Effector memory CD4-positive, alpha-beta T cell (primary cell): ENCODE results near the gene INAFM2.

Experiments used
- DNase-seq, 3 donors: peaks; one replicate each; pipeline ENCODE4 v3.0.0-alpha.2; 2020
- H3K27ac ChIP-seq: 2 replicates; pipeline ENCODE4 v1.7.0; 2013; ENCODE audit warnings: mild to moderate bottlenecking, low read length, moderate library complexity; ENCODE audit not compliant: insufficient read depth, poor library complexity, severe bottlenecking
- H3K27me3 ChIP-seq: replicated peaks from 2 replicates; pipeline ENCODE4 v1.7.0; 2013; ENCODE audit warnings: mild to moderate bottlenecking, low read length; ENCODE audit not compliant: insufficient read depth, control insufficient read depth, poor library complexity, severe bottlenecking
- H3K36me3 ChIP-seq: 2 replicates; pipeline ENCODE4 v1.7.0; 2013; ENCODE audit warnings: mild to moderate bottlenecking, low read length, moderate library complexity; ENCODE audit not compliant: control insufficient read depth, insufficient read depth
- H3K4me1 ChIP-seq: 2 replicates; pipeline ENCODE4 v1.7.0; 2013; ENCODE audit warnings: low read length, mild to moderate bottlenecking; ENCODE audit not compliant: control insufficient read depth, insufficient read depth, poor library complexity, severe bottlenecking
- H3K4me3 ChIP-seq: 2 replicates; pipeline ENCODE4 v1.7.0; 2013; ENCODE audit warnings: low read length, low read depth, mild to moderate bottlenecking; ENCODE audit not compliant: insufficient read depth, poor library complexity, severe bottlenecking
- H3K9me3 ChIP-seq: 2 replicates; pipeline ENCODE4 v1.7.0; 2013; ENCODE audit warnings: mild to moderate bottlenecking, low read length, moderate library complexity; ENCODE audit not compliant: control insufficient read depth

Gene INAFM2

DNA sequence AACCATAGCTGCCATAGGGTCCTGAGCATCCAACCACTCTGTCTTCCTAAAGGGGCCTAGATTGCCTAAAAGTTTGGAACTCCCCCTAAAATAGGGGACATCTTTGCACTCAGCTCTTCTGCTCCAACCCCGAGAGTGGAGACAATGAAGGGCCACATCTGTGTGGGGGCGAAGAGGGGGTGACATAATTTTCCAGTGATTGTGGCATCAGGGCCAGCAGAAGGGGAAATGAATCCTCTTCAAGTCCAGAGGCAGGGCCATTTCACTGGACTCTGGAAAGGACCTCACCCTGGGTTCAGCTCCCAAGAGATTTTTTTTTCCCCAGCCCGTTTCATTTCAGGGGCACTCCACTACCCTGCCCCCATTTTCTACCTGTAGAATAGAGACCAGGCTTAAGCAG is 36.0 kb upstream of the INAFM2 start:
- H3K9me3 ChIP-seq, result no peaks in the 10 kb centered on the region
- H3K4me3 ChIP-seq, result no peak overlapping the region
- H3K36me3 ChIP-seq, result peaks cover 36% of the 10 kb centered on the region
- H3K27ac ChIP-seq, result no peak overlapping the region
- peaks cover 7% of the 10 kb centered on the region for H3K27me3 ChIP-seq
- peaks cover 7% of the 10 kb centered on the region for H3K4me1 ChIP-seq
- DNase-seq, result no peak

DNA sequence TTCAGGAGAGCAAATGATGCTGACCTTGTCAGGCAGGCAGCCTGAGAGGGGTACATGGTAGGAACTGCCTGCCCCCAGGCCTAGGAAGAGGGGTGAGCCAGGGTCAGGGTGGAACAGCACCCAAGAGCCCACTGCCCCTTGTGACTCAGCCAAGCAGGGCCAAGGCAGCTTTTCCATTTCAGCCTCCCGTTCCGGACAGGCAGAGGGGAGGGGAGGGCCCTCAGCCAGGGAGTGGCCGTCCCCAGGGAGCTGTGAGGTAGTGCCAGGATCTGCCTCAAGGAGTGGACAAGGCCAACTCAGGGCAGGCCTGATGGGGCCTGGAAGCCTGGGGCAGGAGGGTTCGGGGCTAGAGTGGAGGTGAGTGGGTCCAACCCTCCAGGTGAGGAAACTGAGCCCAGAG is 35.5 kb upstream of the INAFM2 start:
- no peak overlapping the region for H3K4me3 ChIP-seq
- H3K4me1 ChIP-seq, result peaks cover 7% of the 10 kb centered on the region
- DNase-seq, result no peak
- H3K27ac ChIP-seq, result no peak overlapping the region
- peaks cover 2% of the 10 kb centered on the region for H3K27me3 ChIP-seq
- H3K36me3 ChIP-seq, result peaks cover 41% of the 10 kb centered on the region
- no peaks in the 10 kb centered on the region for H3K9me3 ChIP-seq

DNA sequence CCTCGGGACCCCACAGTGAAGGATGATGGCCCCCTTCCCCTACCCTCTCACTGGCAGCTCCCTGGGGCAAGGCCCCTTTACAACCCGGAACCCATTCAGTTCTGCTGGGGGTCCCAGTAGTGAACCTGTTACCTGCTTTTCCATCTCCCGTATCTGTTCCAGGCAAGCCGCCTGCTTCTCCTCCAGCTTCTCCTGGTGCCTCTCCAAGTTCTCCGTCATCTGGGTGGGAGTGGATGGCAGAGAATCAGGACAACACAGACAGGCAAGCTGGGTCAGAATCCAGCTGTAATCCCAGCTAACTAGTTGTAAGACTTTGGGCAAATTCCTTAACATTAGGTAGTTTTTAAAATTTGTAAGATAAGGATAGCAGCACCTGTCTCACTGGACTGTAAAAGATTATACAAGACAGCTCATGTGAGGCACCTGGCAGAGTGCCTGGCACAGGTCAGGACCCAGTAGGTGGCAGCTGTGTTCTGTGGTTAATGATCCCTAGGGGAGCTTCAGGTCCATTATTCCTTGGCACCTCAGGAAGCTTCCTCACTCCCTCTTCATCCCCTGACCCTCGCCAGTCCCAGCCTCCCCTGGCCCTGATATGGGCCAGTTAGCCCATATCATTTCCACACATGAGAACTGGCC is 34.2 kb upstream of the INAFM2 start:
- no peaks in the 10 kb centered on the region for H3K9me3 ChIP-seq
- no peak overlapping the region for H3K4me3 ChIP-seq
- no peaks in the 10 kb centered on the region for H3K27me3 ChIP-seq
- H3K4me1 ChIP-seq, result no peaks in the 10 kb centered on the region
- DNase-seq, result no peak
- peaks cover 53% of the 10 kb centered on the region for H3K36me3 ChIP-seq
- H3K27ac ChIP-seq, result no peak overlapping the region

DNA sequence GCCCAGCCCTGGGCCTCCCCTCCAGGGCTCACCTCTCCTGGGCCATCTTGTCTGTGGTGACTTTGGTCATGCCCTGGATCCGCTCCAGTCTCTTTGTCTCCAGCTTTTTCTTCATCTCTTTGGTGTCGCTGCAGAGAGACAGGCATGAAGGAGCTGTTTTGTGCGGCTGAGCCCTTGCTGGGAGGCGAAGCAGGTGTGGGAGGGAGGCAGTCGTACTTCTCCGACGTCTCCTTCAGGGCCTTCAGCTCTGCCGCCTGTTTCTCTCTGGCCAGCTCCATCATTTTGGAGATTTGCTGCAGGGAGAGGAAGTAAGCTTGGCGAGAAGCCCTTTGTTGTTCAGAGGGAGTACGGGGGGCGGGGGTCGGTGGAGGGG is 33.0 kb upstream of the INAFM2 start:
- H3K4me1 ChIP-seq, result no peaks in the 10 kb centered on the region
- H3K4me3 ChIP-seq, result no peak overlapping the region
- DNase-seq, result no peak
- no peaks in the 10 kb centered on the region for H3K27me3 ChIP-seq
- peaks cover 64% of the 10 kb centered on the region for H3K36me3 ChIP-seq
- no peak overlapping the region for H3K27ac ChIP-seq
- no peaks in the 10 kb centered on the region for H3K9me3 ChIP-seq

DNA sequence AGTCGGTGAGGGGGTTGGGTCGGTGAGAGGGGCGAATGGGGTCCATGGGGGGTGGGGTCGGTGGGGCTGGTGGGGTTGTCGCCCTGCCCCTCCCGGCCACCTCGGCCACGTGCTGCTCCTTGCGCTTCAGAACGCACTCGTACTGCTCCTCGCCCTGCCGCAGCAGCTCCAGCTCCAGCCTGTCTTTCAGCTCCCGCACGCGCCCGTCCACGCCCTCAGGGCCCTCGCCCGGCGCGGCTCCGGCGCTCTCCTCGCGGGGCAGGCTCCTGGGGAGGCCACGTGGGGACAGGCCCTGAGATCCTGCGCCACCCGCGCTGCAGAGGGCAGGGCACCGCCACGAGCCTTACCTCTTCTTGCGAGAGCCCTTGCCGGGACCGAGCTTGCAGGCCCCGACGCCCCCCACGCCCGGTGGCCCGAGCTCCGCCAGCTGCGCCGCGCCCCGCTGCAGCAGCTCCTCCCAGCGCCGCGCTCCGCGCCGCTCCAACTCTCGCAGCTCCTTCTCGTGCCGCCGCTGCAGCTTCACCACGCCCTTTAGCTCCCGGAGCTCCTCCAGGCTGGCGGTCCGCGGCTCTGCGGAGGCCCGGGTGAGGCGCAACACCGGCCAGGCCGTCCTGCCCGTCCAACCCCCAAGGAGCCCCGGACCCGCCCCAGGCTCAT is 32.4 kb upstream of the INAFM2 start:
- no peak overlapping the region for H3K27ac ChIP-seq
- DNase-seq, result no peak
- H3K4me1 ChIP-seq, result no peaks in the 10 kb centered on the region
- no peak overlapping the region for H3K4me3 ChIP-seq
- H3K27me3 ChIP-seq, result no peaks in the 10 kb centered on the region
- no peaks in the 10 kb centered on the region for H3K9me3 ChIP-seq
- peaks cover 66% of the 10 kb centered on the region for H3K36me3 ChIP-seq

DNA sequence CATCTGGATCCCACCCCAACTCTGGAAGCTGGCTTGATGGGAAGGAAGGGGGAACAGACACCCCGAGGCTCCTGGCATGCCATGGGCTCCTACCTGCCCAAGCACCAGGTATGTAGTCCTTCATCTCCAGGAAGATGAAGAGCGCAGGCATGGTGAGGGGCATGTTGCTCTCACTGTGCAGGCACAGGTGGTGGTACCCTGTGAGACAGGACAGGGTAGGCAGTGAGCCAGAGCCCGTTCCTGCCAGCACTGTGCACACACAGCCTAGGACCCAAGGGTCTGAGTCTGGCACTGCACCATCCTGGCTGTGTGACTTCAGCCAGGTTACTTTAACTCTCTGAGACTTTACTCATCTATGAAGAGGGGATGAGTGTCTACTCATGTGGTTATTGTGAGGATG is 31.2 kb upstream of the INAFM2 start:
- H3K4me1 ChIP-seq, result no peaks in the 10 kb centered on the region
- no peak for DNase-seq
- peaks cover 77% of the 10 kb centered on the region for H3K36me3 ChIP-seq
- H3K27me3 ChIP-seq, result no peaks in the 10 kb centered on the region
- no peak overlapping the region for H3K4me3 ChIP-seq
- H3K27ac ChIP-seq, result no peak overlapping the region
- H3K9me3 ChIP-seq, result no peaks in the 10 kb centered on the region

DNA sequence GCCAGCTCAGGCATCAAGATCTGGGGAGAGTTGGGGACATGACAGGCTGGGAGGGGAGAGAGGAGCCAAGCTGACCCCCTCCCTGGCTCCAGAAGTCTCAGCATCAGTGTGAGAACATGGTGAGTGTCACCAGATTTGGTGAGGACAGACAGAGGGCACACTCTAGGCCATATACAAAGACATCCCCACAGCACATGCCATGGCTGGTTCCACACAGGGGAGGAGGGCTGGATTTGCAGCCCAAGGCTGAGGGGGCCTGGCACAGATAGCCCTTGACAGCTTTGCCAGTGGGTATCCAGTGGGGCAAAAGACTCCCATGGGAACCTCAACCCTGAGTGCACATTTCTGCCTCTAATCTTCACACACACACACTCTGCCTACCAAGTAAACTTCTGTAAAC is 30.5 kb upstream of the INAFM2 start:
- no peaks in the 10 kb centered on the region for H3K27me3 ChIP-seq
- H3K36me3 ChIP-seq, result peaks cover 83% of the 10 kb centered on the region
- no peaks in the 10 kb centered on the region for H3K4me1 ChIP-seq
- no peak overlapping the region for H3K4me3 ChIP-seq
- H3K27ac ChIP-seq, result no peak overlapping the region
- DNase-seq, result no peak
- H3K9me3 ChIP-seq, result no peaks in the 10 kb centered on the region

DNA sequence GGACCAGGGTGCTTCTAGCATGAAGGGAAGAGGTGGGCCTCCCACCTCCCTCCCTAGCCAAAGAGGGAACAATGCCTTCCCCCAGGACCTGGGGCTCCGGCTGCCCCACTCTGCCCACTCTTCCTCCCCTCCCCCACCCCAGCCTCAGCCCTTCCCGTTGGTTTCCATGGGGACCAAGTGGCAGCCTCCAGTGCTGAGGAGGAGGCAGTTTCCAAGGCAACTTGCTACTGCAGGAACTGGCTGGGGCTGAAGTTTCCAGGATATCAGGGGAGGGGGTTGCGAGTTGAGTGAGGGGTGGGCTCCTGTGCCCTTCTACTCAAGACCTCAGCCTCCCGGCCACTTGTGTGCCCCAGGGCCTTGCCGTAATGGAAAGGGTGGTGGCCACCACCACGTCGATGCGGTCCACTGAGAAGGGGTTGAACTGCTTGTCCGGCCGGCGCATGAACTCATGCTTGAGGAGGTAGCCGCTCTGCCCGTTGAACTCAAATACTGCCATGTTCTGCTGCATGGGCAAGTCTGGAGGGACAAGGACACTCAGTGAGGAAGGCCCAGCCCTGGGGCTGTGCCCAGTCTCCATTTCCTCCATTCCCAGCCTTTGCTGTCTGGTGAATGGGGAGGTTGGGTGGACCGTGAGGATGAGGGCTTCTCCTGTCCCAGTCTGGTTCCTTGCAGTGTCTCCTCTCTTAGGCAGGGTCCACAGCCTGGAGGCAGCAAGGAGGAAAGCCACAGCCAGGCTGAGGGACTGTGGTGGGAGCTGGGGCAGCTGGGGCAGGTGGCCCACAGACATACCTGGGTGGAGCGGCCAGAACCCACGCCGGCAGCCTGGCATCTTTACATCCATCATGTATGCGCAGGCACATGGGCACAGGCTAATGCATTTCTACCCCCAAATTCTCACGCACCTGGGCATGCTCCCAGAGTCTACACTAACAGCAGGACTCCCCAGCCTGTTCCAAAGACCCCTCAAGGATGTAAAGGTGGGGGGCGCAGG is 29.3 kb upstream of the INAFM2 start:
- Histone ChIP-seq H3K4me3 (no peak overlapping the region), H3K4me1 (no peaks in the 10 kb centered on the region), H3K27ac (no peak overlapping the region), H3K36me3 (peaks cover 83% of the 10 kb centered on the region), H3K9me3 (no peaks in the 10 kb centered on the region), H3K27me3 (no peaks in the 10 kb centered on the region)
- no peak for DNase-seq

DNA sequence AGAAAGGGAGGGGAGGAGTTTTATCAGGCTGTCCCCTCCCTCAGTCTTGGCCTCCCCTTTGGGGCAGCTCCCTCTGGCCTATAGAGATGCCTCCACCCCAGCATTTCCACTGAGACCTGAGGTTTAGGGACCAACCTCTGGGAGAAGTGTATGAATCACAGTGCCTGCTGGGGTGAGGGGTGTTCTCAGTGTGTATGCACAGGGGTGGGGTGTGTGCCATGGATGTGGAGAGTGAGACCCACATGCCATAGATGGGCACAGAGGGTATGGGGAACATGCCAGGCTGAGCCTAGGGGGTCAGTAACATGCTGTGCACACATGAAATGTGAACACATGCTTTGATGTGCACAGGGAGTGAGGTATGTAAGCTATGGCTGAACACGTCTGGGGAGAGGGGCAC is 28.2 kb upstream of the INAFM2 start:
- no peaks in the 10 kb centered on the region for H3K4me1 ChIP-seq
- no peak overlapping the region for H3K27ac ChIP-seq
- no peak for DNase-seq
- no peak overlapping the region for H3K4me3 ChIP-seq
- peaks cover 75% of the 10 kb centered on the region for H3K36me3 ChIP-seq
- no peaks in the 10 kb centered on the region for H3K27me3 ChIP-seq
- H3K9me3 ChIP-seq, result no peaks in the 10 kb centered on the region
